Measurements from ENCODE around the gene TSSK2.
"Not testable (repeated sequence)": the region's sequence is repeated elsewhere in the genome, so short reads cannot be mapped to it uniquely, and the experiment has no call there.

The TSSK2 gene

DNA sequence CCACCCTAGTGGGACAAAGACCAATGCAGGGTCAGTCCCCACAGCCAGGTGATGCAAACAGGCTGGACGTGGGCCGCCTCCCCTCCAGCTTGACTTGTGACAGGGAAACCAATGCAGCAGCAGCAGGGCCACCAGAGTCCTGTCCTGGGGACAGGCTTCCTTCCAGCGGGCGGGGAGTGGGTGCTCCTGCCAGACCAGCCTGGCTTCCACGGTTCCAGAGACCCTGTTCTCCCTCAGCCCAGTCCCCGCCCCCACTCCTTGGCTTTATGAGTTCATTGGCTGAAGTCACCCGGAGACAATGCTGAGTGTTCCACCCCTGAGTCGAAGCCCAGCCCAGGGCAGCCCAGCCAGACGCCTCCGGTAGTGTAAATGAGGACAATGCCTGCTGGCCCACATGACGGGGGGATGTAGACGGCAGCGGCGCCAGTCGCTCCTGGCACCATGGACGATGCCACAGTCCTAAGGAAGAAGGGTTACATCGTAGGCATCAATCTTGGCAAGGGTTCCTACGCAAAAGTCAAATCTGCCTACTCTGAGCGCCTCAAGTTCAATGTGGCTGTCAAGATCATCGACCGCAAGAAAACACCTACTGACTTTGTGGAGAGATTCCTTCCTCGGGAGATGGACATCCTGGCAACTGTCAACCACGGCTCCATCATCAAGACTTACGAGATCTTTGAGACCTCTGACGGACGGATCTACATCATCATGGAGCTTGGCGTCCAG is at the start of gene TSSK2:
Gene TSSK2 (plus strand): TSS at position 350 of the 726 bp plus-strand sequence. CDS start 92 bp downstream, at position 442.
- no peak for DNase-seq (ENCODE audit: low spot score)

DNA sequence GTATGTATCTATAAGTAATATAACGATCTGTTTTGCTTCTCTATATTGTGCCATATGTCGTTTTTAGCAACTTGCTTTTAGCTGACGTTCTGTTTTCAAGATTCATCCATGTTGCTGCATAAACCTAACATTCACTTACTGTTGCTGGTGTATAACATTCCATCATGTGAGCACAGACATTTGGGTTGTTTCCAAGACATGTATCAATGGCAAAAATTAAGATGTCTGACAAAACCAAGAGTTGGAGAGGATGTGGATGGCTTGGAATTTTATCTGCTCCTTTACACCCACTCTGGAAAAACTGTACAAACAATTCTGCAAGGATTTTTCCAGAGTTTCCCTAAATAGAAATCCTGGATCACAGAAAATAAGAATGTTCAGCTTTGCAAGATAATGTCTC is 49.8 kb upstream of the TSSK2 start:
- DNase-seq (ENCODE audit: low spot score), result no peak

DNA sequence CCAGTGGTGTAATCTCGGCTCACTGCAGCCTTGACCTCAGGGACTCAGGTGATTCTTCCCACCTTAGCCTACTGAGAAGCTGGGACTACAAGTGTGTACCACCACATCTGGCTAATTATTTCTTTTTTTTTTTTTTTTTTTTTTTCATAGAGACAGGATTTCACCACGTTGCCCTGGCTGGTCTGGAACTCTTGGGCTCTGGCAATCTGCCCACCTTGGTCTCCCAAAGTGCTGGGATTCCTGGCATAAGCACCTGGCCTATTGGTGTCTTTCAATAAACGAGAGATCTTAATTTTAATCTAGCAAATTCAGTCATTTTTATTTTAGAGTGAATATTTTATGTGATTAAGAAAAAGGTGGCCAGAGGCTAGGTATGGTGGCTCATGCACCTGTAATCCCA is 49.0 kb upstream of the TSSK2 start:
- DNase-seq (ENCODE audit: low spot score), result no peak

DNA sequence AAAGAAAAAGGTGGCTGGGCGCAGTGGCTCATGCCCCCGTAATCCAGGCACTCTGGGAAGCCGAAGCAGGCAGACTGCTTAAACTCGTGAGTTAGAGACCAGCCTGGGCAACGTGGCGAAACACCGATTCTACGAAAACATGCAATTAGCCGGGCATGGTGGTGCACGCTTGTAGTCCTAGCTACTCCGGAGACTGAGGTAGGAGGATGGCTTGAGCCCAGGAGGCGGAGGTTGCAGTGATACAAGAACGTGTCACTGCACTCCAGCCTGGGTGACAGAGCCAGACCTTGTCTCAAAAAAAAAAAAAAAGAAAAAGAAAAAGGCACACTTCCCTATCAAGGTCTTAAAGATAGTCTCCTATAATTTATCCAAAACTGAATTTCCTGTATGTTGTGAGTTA is 48.3 kb upstream of the TSSK2 start:
- no peak for DNase-seq (ENCODE audit: low spot score)

DNA sequence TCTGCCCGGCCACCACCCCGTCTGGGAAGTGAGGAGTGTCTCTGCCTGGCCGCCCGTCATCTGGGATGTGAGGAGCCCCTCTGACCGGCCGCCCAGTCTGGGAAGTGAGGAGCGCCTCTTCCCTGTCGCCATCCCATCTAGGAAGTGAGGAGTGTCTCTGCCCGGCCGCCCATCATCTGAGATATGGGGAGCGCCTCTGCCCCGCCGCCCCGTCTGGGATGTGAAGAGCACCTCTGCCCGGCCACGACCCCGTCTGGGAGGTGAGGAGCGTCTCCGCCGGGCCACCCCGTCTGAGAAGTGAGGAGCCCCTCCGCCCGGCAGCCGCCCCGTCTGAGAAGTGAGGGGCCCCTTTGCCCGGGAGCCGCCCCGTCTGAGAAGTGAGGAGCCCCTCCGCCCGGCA is 47.0 kb upstream of the TSSK2 start:
- DNase-seq (ENCODE audit: low spot score), result not testable (repeated sequence)

DNA sequence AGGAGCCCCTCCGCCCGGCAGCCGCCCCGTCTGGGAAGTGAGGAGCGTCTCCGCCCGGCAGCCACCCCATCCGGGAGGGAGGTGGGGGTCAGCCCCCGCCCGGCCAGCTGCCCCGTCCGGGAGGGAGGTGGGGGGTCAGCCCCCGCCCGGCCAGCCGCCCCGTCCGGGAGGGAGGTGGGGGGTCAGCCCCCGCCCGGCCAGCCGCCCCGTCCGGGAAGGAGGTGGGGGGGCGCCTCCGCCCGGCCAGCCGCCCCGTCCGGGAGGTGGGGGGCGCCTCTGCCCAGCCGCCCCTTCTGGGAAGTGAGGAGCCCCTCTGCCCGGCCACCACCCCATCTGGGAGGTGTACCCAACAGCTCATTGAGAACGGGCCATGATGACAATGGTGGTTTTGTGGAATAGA is 46.5 kb upstream of the TSSK2 start:
- not testable (repeated sequence) for DNase-seq (ENCODE audit: low spot score)

DNA sequence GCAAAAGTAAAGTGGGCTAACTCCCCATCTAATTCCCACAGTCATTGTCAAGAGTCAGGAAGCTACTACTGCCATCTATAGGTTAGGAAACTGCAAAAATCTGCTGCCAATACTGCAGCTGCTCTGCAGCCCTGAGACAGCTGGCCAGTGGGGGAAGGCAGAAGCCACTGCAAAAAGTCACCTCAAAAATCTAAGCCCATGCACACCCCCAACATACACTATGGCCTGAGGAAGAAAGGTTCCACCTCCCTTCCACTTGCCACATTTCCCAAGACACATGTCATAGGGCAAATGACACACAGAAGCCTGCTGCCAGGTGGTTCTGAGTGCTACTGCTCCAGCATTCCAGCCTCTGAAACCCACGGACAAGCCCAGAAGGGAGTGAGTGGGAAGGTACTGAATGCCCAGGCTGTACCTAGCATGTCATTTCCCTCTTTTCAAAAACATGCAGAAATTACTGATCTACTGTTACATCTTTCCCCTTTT is 45.8 kb upstream of the TSSK2 start:
- no peak for DNase-seq (ENCODE audit: low spot score)

DNA sequence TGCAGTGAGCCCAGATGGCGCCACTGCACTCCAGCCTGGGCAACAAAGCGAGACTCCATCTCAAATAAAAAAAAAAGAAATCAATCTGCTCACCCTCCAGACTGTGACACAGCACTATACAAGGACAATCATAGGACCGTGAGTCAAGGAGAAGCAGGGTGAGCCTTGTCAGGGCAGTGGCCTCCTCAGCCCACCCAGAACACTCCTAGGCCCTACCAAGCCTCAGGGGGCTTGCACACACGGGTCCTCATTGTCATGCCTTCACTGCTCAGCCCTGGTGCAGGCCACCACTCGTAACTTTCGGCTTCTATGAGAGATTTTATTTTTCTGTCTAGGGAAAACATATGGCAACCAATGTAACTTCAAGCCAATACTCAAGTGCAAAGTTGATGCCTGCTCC is 44.7 kb upstream of the TSSK2 start:
- no peak for DNase-seq (ENCODE audit: low spot score)

DNA sequence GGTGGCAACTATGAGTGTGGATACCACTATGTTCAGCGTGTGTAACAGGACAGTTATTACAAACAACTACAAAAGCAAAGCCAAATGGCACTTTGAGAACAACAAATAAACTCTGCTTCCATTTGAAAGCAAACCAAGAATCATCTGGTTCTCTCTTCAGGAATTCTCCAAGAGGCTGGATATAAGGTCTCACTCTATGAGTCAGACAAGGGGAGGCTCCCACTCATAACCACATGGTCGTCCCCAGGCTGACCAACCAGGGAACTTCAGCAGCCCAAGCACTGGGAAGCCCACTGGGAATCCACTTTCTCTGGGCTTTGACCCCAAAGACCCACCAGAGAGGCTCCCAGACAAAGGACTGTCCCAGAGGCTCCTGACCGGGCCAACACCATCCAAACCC is 44.2 kb upstream of the TSSK2 start:
- DNase-seq (ENCODE audit: low spot score), result no peak

DNA sequence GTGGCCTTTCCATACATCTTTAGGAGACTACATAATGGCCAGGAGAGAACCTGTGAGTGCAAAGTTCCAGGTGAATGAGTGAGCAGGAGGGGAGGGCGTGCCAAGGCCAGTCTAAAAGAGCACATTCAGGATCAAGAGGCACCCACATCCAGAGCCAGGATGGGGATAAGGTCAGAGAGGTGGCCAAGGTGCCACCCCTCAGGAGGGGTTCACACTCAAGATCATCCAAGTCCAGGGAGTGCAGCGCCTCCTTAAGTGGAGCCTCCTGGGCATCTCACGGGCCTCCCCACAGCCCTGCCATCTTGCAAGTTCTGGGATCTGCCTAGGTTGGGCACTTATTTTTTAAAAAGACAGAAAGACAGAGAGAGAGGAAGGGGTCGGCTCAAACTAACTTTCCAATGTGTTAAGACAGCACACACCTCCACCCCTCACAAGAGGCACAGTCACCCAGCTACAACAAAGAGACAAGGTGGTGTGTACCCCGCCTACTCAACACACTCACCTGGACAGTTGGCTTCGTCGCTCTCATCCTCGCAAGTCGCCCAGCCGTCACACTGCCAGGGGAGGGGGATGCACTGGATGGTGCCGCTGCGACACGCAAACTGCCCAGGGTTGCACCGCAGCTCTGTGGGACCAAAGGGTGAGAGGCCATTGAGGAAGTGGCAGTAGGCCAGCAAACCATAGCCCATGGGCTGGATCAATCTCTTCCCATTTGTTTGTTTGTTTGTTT is 42.1 kb upstream of the TSSK2 start:
- DNase-seq (ENCODE audit: low spot score), result no peak

DNA sequence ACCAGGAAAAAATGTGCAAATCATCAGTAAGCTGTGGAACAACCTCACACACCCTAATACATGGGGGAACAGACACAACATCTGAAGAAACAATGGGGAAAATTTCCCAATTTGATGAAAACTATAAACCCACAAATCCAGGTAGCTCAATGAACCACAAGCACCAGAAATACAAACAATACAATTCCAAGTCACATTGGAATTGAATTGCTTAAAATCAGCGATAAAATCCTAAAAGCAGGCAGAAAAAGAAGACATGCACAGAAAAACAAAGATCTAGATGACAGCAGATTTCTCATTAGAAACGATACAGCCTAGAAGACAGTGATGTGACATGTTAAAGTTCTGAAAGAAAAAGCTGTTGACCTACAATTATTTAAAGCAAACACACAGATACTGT is 40.9 kb upstream of the TSSK2 start:
- DNase-seq (ENCODE audit: low spot score), result no peak

DNA sequence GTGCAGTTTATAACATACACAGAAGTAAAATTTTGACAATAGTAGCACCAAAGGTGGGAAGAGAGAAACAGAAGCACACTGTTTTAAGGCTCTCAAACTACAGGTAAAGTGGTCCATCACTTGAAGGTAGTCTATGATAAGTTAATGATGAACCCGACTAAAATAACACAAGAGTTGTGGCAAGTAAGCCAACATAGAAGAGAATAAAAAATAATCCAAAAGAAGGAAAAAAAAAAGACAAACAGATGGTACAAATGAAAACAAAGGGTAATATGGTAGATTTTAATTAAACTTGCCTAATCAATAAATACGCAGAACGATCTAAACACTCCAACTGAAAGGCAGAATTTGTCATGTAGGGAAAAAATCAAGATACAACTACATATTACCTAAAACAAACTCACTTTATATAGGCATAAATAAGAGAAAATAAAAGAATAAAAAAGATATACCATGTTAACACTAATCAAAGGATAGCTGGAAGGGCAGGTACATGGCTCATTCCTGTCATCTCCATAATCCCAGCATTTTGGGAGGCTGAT is 40.5 kb upstream of the TSSK2 start:
- no peak for DNase-seq (ENCODE audit: low spot score)

DNA sequence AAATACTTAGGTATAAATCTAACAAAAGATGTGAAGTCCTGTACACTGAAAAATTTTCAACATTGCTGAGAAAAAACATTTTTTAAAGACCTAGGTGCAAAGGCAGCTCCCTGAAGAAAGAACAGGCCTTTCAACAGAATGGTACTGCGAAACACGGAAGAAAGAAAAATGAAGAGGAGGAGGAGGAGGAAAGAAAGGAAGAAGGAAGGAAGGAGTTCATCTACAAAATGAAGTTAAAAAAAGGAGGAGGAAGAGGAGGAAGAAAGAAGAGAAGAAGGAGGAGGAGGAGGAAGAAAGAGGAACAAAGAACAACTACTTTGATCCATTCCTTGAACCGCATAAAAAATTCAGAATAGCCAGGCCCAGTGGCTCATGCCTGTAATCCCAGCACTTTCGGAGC is 38.4 kb upstream of the TSSK2 start:
- DNase-seq (ENCODE audit: low spot score), result no peak

DNA sequence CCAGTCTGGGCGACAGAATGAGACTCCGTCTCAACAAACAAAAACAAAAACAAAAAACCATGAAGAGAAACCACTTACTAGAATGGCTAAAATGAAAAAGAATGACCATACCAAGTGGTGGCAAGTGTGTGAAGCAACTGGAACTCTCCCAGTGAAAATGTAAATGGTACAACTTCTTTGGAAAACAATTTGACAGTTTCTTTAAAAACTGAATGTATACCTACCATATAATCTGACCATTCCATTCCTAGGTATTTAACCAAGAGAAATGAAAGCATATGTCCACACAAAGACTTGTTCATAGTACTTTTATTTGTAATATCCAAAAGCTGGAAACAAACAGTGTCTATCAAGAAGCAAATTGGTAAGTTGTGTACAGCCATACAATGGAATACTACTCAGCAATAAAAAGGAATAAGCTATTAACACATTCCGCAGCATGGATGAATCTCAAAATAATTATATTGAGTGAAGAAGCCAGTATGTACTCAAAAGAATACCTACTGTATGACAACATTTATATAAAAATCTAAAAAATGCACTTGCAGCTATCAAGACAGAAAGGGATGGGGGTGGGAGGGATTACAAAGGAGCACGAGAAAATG is 36.6 kb upstream of the TSSK2 start:
- DNase-seq (ENCODE audit: low spot score), result no peak

DNA sequence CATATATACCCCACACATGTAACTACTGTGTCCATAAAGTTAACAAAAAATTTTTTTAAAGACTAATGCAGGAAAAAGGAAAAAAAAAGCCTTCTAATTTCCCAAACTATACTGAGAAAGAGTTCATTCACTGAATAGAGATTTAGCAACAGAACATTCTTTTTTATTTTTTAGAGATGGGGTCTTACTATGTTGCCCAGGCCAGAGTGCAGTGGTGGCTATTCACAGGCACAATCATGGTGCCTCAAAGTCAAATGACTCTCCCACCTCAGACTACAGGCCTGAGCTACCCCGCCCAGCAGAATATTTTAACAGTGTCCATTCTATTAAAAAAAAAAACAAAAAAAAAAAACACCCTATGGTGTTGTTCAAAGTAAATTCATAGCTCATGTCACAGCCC is 34.6 kb upstream of the TSSK2 start:
- DNase-seq (ENCODE audit: low spot score), result no peak

DNA sequence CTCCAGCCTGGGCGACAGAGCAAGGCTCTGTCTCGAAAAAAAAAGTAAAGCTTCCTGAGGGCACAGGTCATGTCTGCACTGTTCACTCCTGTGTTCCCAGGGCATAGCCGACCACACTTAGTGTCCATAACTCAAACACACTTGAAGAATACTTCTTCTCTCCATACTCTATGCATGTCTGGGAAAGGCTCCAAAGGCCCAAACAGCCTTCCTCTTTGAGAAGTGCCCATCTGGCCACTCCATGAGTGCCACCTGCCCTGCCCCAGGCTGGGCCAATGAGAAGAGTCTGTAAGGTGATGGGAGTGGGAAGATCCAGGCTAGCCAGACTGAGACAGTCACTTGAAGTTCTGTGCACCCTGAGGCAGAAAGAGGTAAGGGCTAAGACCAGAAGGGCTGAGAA is 33.6 kb upstream of the TSSK2 start:
- no peak for DNase-seq (ENCODE audit: low spot score)

DNA sequence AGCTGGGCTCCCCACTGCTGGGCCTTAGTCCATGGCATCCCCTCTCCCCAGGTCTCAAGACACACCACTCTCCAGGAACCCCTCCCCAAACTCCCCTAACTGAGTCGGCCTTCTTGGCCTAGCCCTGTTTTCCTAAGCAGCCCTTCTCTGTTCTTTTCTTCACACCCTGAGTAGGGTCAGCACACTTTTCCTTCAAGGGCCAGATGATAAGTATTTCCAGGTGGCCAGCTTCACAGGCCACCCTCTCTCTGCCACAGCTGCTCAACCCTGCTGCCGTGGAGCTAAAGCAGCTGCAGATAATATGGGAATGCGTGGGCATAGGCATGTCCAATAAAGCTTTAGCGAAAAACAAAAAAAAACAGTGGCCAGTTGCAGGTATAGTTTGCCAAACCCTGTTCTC is 33.0 kb upstream of the TSSK2 start:
- no peak for DNase-seq (ENCODE audit: low spot score)

DNA sequence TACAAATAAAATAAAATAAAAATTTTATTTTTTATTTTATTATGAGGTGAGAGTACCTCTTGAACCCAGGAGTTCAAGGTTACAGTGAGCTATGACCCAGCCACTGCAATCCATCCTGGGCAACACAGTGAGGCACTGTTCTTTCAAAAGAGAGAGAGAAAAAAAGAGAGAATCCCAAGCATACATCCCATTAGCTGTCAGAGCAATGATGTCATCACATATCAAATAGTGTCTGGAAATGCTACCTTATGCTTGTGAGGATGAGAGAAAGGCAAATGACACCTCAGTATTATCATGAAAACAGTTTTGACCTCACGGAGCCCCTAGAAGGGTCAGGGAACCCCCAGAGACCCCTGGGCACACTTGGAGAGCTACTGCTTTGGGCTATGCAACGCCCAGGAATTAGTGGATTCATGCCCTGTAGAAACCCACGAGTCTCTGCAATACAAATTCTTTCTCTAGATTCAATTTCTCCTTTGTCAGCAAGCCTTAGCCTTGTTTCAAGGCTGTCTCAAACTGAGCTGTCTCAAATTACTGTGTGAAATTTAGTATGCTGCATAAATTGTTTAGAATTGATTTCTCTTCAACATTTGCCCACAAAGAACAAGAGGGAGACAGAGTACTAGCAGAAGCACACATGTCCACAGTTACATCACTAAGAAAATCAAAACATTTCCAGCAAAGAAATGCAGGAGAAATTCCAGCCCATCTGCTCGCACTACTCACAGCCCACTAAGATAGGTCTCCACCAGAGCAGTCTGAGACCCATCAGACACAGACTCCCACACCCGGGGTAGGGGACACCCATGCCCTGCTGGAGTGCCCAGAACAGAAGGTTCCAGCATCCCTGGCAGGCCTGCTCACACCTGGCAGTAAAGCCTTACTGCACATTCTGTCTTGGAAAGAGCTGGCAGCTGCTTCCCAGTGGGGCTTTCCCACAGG is 27.0 kb upstream of the TSSK2 start:
- no peak for DNase-seq (ENCODE audit: low spot score)

DNA sequence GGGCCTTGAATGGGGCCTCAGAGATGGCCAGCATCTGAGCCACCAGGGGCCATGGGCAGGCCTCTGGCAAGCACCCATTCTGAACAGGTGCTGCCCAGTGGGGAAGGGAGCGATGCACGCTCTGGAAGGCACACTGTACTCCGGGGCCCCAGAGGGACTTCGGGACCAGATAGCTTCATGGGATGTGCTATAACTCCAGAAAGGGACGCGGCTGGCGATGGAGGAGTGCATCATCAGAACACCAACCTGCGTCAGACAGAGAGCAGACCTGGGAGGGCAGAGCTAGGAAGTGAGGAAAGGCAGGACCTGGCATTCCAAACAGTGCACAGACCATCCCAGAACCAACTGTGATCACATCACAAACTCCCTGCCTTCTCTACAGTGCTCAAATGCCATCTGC is 25.7 kb upstream of the TSSK2 start:
- no peak for DNase-seq (ENCODE audit: low spot score)

DNA sequence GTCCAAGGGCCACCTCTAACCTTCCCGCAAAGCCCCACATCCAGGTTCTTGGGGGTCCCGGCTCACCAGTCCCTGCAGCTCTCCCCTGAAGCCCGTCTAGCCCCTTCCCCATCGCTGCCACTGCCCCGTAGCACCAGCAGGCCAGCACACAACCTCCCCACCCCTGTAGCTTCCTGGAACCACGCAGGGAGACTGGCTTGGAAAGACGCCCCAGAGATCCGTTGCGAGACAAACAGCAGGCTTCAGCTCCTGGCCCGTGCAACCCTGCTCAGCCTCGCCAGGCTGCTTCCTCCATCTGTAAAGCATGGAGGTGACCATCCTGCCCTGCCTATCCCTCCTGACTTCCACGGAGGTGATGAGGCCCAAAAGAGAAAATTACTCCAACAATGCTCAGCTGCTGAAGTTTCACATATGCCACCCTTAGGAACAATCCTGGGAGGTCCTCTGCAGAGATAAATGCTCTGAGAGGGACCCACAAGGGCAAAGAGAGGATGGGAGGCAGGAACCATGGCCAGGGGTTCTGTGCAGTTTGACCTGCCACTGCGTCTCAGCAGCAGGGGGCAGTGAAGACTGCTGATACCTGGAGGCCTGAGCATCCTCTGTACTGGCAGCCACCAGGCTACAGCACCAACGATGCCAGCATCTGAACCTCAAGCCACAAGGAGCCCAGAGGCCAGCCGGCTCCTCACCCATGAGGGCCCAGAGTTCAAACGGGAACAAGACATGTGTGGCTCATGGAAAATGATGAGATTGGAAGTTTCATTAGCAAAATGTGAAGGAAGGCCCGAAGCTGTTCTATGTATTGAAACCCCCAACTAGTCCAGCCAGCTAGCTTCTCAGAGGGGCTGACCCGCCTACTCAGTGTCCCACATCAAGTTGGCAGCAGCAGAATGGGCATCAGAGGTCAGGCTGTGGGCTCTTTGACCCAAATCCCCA is 25.0 kb upstream of the TSSK2 start:
- peak; percentile 56 for DNase-seq (ENCODE audit: low spot score)

Measured in CD4-positive, alpha-beta T cell treated with Interleukin-6 at 100 ng/mL for 8 hours (primary cell).